WI38 (cell line): Measurements from ENCODE around the gene MFSD6.

ENCODE experiments used
- H3K4me3 ChIP-seq: 2 replicates; pipeline ENCODE4 v1.5.1; 2011; ENCODE audit warnings: low read depth, mild to moderate bottlenecking, control low read depth, low read length
- TF ChIP-seq, protein P1 (sequence below): IDR thresholded peaks from 2 replicates; pipeline ENCODE4 v1.5.1; 2012; ENCODE audit warnings: low read depth, mild to moderate bottlenecking, control low read depth, low read length

Gene MFSD6

DNA sequence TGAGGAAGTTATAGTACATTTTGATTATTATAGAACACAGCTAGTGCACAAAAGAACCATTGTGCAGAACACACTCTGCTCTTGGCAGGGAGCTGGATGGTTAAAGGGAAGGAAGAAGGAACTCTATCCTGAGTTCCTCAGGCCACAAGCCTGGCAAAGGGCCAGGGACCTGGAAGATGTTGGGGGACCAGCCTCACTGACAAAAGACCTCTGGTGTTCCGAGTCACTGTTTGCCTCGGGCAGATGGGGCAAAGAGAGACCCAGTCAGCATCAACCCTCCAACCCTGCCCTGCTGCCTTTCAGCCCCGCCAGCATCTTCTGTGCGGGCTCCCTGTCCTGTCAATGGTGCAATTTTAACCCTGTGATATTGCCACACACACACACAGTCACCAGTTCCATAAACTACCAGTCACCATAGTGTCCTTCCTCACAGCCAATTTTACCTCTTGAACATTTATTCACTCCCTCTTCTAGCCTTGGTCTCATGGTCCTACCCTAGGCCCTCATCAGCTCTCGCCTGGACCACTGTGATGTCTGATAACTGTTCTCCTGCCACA is 104.5 kb downstream of the MFSD6 start:
- TF ChIP-seq, protein P1, sequence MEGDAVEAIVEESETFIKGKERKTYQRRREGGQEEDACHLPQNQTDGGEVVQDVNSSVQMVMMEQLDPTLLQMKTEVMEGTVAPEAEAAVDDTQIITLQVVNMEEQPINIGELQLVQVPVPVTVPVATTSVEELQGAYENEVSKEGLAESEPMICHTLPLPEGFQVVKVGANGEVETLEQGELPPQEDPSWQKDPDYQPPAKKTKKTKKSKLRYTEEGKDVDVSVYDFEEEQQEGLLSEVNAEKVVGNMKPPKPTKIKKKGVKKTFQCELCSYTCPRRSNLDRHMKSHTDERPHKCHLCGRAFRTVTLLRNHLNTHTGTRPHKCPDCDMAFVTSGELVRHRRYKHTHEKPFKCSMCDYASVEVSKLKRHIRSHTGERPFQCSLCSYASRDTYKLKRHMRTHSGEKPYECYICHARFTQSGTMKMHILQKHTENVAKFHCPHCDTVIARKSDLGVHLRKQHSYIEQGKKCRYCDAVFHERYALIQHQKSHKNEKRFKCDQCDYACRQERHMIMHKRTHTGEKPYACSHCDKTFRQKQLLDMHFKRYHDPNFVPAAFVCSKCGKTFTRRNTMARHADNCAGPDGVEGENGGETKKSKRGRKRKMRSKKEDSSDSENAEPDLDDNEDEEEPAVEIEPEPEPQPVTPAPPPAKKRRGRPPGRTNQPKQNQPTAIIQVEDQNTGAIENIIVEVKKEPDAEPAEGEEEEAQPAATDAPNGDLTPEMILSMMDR = no peak
- H3K4me3 ChIP-seq = no peak overlapping the region

DNA sequence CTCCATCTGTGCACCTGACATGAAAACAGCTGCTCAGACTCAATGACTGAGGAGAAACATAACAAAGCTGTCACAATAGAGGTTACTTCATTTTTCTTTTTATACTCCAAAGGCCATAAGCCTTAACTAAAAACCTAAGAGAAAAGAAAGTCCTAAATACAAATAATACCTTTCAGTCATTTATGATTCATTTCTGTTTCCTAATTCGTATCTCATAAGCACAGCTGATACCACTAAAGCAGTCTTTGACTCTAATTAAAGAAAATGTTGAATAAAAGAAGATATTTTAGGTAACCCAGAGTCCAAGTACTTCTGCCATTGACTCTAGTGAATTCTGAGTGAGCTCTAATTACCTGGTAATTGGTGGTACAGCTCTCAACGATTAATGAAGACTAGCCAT is 105.7 kb downstream of the MFSD6 start:
- TF ChIP-seq, protein P1 = no peak
- no peak overlapping the region for H3K4me3 ChIP-seq

DNA sequence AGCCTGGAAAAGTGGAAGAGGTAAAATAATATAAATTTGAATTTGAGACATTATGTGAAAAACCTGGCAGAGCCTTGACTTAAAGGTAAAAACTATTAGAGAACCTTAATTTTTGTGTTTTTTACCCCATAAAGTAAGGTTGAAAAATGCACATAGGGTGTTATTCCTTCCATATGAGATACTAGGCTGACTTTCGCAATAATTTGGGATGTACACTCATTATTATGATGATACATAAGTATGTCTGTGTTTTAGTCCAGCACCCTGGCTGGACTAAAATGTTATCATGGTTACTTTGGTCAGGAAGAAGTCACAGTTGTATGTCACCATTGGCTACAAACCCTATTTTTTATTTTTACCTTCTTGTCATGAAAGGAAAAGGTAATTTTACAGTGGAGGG is 106.5 kb downstream of the MFSD6 start:
- TF ChIP-seq, protein P1 = no peak
- H3K4me3 ChIP-seq = no peak overlapping the region

DNA sequence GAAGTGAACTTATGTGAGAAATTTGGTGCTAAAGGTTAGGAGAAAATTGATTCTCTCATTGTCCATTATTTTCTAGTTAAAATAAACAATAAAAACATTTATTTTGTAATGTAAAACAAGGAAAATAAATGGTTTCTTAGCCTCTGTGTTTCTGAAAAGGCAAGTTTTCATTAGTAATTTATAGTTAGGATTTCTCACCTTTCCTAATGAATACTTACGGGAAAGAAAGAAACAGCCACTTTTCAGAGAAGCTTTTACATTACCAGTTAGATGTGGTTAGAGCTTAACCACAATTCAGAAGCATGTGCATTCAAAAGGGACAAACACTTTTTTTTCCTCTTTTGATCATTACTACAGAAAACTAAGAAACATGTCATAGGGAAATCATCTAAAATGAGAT is 107.5 kb downstream of the MFSD6 start:
- no peak overlapping the region for H3K4me3 ChIP-seq
- TF ChIP-seq, protein P1 = no peak

DNA sequence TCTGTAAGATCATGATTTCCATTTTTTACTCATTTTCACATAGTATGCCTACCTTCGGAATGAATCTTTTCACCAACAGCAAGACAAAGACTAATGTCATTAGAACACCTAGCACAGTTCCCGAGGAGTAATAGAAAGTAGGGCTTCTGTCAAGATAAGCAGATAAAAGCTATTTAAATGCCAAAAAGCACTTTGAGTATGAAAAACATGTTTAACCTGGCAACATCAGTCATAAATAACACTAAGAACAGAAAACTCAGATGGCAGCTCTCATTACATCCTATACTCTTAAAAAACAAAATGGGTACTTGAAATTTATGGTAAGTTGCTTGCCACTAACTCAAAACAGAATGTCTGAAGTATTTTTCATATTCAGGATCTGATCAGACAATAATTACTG is 109.3 kb downstream of the MFSD6 start:
- TF ChIP-seq, protein P1 = no peak

DNA sequence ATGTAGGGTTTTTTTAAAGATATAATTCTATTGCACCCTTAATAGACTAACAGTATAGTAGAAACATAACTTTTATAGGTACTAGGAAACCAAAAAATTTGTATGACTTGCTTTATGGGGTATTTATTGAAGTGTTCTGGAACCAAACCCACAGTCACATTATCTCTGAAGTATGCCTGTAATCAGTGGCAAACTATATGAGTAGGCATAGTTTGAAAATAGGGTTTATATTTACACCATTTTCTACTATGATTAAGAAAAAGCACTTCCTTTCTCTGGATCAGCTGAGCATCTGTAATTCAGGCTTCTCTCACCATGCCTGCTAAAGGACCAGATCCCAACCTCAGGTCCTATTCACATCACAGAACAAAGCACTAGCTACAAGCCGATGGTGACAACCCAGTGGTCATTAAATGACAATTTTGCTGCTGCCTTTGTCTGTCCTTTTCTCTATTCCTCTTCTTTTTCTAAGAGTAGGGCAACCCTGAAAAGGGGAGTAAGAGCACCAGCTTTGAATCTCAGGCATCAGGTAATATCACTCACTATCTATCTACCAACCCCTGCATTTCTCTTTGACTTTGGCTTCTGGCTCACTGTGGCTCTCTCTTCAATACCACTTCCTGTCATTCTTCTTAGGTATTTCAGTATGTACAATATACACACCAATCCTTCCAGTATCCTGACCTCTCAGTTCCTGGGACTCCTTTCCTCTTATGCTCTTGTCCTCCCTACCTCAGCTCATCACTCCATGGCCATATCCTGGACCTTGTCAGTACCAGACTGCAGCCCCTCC is 112.0 kb downstream of the MFSD6 start:
- TF ChIP-seq, protein P1 = no peak
- no peak overlapping the region for H3K4me3 ChIP-seq

More for the DNA sequence above, 109.3 kb downstream of the MFSD6 start:
- H3K4me3 ChIP-seq = no peak overlapping the region

DNA sequence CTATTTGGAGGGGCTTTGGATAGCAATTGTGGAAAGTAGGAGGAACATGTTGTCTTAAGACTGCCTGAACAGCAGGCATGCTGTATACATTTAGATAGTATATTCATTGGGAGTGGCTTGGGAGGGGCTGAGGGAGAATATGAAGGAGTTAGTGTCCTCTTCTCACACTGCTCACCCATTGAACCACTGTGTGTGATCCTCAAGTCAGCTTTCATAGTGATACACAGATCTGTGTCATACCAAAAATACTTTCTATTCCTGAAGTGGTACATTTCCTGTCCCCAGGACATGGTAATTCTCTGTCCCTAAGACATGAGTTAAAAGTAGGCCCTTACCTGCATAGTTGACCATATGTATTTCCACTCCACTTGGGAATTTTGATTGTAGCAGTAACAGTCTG is 116.8 kb downstream of the MFSD6 start:
- H3K4me3 ChIP-seq = no peak overlapping the region
- TF ChIP-seq, protein P1 = no peak
